ENCODE results near the gene IL17C.

Gene IL17C

DNA sequence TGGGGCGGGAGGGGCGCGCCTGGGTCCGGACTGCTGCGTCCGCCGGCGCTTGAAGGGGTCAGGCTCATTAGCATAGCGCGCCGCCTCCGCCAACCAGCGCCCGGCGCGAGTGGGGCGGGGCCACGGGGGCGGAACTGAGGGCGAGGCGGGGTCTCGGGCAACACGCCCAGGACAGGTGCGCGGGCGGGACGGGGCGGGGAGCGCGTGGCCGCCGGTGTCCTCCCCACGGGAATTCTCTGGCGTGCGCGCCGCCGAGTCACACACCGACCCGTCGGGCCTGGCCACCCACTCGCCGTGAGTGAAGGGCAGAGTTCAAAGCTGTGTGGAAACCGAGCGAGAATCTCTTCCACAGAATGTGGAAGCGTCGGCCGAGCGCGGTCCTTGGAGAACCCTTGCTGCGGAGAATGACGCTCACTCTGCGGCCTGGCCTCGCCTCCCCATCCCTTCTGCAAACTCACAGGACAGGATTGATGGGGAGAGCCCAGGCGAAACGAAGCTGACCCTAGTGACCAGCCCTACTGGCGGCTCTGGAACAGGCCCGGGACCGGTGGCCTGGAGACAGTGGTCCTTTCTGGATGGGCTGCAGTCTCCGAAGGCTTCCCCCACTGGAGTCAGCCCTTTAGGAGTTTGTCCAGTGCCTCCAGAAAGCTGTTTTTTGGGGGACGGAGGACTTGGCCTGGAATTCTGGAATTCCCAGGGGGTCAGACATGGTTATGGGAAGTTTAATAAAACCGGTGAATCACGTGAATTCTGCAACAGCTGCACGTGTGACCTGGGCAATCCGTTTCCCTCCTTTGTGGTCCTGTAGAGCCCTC is 48.3 kb downstream of the IL17C start, which contains the start of gene SNAI3:
Gene SNAI3 (minus strand): TSS at position 69 of the 815 bp plus-strand sequence. CDS start 101 bp downstream, outside the sequence.
- DNase-seq: peak; percentile 81

DNA sequence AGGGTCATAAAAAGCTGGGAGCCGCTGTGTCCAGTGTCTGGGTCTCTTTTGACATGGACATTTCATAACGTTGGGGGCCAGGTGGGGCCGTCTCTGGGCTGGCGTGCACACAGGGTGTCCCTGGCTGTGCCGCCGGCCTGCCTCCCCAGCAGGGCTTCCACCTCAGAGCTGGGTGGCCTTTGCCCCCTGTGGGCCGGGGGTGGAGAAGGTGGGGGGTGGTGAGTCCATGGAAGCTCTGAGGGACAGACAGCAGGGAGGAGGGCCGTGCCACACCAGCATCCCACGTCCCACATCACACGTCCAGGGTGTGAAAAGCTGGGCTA is 48.8 kb downstream of the IL17C start:
- no peak for DNase-seq

DNA sequence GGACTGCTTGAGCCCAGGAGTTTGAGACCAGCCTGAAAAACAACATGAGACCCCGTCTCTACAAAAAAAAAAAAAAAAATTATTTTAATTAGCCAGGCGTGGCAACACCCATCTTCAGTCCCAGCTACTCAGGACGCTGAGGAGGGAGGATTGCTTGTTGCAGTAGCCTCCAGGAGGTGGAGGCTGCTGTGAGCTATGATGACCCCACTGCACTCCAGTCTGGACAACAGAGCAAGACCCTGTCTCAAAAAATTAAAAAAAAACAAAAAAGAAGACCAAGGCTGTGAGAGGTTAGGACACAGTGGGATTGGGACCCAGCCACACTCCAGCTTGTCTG is 49.3 kb downstream of the IL17C start:
- DNase-seq: no peak

DNA sequence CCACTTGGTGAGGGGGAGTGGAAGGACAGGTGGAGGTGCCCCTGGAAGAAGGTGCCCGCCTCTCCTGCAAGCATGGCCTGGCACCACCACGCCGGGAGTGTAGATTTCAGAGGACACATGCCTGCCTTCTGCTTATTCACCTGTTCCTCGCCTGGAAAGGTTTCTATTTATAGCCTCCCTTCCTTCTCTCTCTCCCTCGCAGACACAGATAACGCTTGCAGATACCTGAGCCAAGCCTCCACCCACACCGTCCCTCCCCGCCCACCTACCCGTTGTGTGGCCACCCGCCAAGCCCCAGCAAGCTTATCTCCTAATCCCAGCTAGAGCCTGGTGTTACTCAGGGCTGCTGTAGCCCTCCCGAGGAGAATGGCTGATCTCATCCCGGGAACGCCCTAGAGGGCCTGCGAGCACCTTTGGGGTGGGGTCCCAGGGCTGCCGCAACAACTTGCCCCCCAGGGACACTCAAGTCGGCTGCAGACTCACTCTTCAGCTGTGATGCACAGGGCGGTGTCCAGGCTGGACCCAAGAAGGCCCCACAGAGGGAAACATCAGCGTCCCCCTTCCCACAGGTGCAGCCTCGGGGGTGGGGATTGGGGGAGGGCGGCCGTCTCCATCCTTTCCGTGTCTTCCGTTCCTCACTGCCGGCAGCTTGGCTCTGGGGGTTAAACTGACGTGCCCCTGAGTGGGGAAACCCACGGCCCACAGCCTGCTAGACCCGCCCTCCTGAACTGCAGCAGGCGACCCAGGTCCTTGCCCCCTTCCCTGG is 49.8 kb downstream of the IL17C start:
- no peak for DNase-seq

All from activated gamma-delta T cell (primary cell).